SW 1271 (cell line): ENCODE data around the gene AMBP.
"Not testable (repeated sequence)": the region's sequence is repeated elsewhere in the genome, so short reads cannot be mapped to it uniquely, and the experiment has no call there.

Source experiments
- DNase-seq, 2 experiments: peaks; one replicate each; lab custom pipeline; 2025; lab: John Stamatoyannopoulos, UW

The AMBP gene

GRCh38 chr9:114050646-114051045 lies 27.5 kb downstream of the AMBP start:
- no peak for DNase-seq

- no peak for DNase-seq
Observed at GRCh38 chr9:114050226-114050568, 27.9 kb downstream of the AMBP start.

GRCh38 chr9:114049441-114050225 lies 28.5 kb downstream of the AMBP start:
- no peak for DNase-seq

- DNase-seq = no peak
Observed at GRCh38 chr9:114048533-114049415, 29.3 kb downstream of the AMBP start.

GRCh38 chr9:114047717-114048116 lies 30.4 kb downstream of the AMBP start:
- no peak for DNase-seq

- no peak for DNase-seq
Observed at GRCh38 chr9:114046875-114047274, 31.2 kb downstream of the AMBP start.

- no peak for DNase-seq
Observed at GRCh38 chr9:114046237-114046755, 31.8 kb downstream of the AMBP start.

GRCh38 chr9:114043660-114044059 lies 34.4 kb downstream of the AMBP start:
- not testable (repeated sequence) for DNase-seq

- DNase-seq = no peak
Observed at GRCh38 chr9:114039484-114039883, 38.6 kb downstream of the AMBP start.

- no peak for DNase-seq
Observed at GRCh38 chr9:114038724-114039313, 39.3 kb downstream of the AMBP start.

- DNase-seq = no peak
Observed at GRCh38 chr9:114037961-114038723, 40.0 kb downstream of the AMBP start.

- no peak for DNase-seq
Observed at GRCh38 chr9:114037249-114037648, 40.9 kb downstream of the AMBP start.

GRCh38 chr9:114035845-114036801 lies 42.0 kb downstream of the AMBP start:
- DNase-seq = no peak

GRCh38 chr9:114035221-114035844 lies 42.8 kb downstream of the AMBP start:
- no peak for DNase-seq

GRCh38 chr9:114034661-114035062 lies 43.4 kb downstream of the AMBP start:
- DNase-seq = no peak

GRCh38 chr9:114034196-114034595 lies 43.9 kb downstream of the AMBP start:
- DNase-seq = no peak

- DNase-seq = no peak
Observed at GRCh38 chr9:114033397-114034103, 44.5 kb downstream of the AMBP start.

GRCh38 chr9:114031948-114032840 lies 45.9 kb downstream of the AMBP start:
- no peak for DNase-seq
